ENCODE measurements around the gene CFAP45. TPM values are rescaled to one million over a fixed set of nuclear protein-coding genes. Genes with fewer than 3 reads are reported as not detected.

The CFAP45 gene
- polyA plus RNA-seq, 3 donors, result 0.12 to 1.0 TPM; not detected in 1

GRCh38 chr1:159916242-159917051, 16.5 kb upstream of the CFAP45 start:
- peaks cover 12 to 21% of the 10 kb centered on the region in 2 donors for H3K4me1 ChIP-seq (ENCODE audit: control insufficient read depth in 1 of 2, insufficient read depth in 2 of 2, low read length in 2 of 2)
- no peak for DNase-seq
- intact Hi-C loops (cut with micrococcal nuclease), result no loop called here
- 91% methylated on average over 4 of the region's 9 CpGs for WGBS (ENCODE audit: insufficient coverage)
- no peak overlapping the region for H3K4me2 ChIP-seq (replicated peaks; ENCODE audit: extremely low read depth, low read length, poor library complexity, severe bottlenecking)
- Mint-ChIP-seq H3K9me3 (no peaks in the 10 kb centered on the region), H3K27ac (peak overlapping the region in 5 of 7 donors; percentile 67 to 73 (median 71)), H3K4me3 (no peak overlapping the region), H3K36me3 (peaks cover 75 to 80% of the 10 kb centered on the region in 2 donors), H3K4me1 (peaks cover 26% of the 10 kb centered on the region), H3K27me3 (ENCODE audit: low read depth in 3 of 3) (peaks cover 1 to 2% (median 1%) of the 10 kb centered on the region in 3 donors)
- H3K27me3 ChIP-seq (ENCODE audit: control insufficient read depth in 2 of 2, insufficient read depth in 2 of 2, low read length in 2 of 2), result no peaks in the 10 kb centered on the region
- no peak for TF ChIP-seq CTCF (IDR thresholded peaks at IDR 0.05)
- H3K79me2 ChIP-seq (ENCODE audit: insufficient read depth, low read length), result peaks cover 25% of the 10 kb centered on the region
- no peaks in the 10 kb centered on the region for H3K9me3 ChIP-seq (replicated peaks in 1 of 2; ENCODE audit: control insufficient read depth in 1 of 2, insufficient read depth in 1 of 2, low read length in 2 of 2)
- peaks cover 47 to 64% of the 10 kb centered on the region in 2 donors for H3K36me3 ChIP-seq (replicated peaks in 1 of 2; ENCODE audit: control insufficient read depth in 1 of 2, insufficient read depth in 2 of 2, low read length in 2 of 2)
- H3K4me3 ChIP-seq (replicated peaks in 1 of 3; ENCODE audit: low read depth in 2 of 3, low read length in 3 of 3), result no peak overlapping the region
- H3K9ac ChIP-seq (ENCODE audit: insufficient read depth, low read length, poor library complexity, severe bottlenecking), result no peak overlapping the region
- no peak overlapping the region for H2AFZ ChIP-seq (ENCODE audit: insufficient read depth, low read depth, low read length, poor library complexity, severe bottlenecking)
- H4K20me1 ChIP-seq (ENCODE audit: insufficient read depth, low read length), result peaks cover 39% of the 10 kb centered on the region
- peak overlapping the region; percentile 9 to 43 for H3K27ac ChIP-seq (ENCODE audit: low read depth in 1 of 2, low read length in 2 of 2)

- TF ChIP-seq CTCF (IDR thresholded peaks at IDR 0.05), result no peak
- H3K36me3 ChIP-seq (replicated peaks in 1 of 2; ENCODE audit: control insufficient read depth in 1 of 2, insufficient read depth in 2 of 2, low read length in 2 of 2), result peaks cover 46 to 60% of the 10 kb centered on the region in 2 donors
Measured at GRCh38 chr1:159915571-159916241, 15.7 kb upstream of the CFAP45 start.

More at GRCh38 chr1:159915571-159916241, 15.7 kb upstream of the CFAP45 start:
- intact Hi-C loops (cut with micrococcal nuclease), result no loop called here
- Histone ChIP-seq H3K9me3 (replicated peaks in 1 of 2; ENCODE audit: control insufficient read depth in 1 of 2, insufficient read depth in 1 of 2, low read length in 2 of 2) (no peaks in the 10 kb centered on the region), H3K79me2 (ENCODE audit: insufficient read depth, low read length) (peaks cover 17% of the 10 kb centered on the region), H4K20me1 (ENCODE audit: insufficient read depth, low read length) (peaks cover 35% of the 10 kb centered on the region), H3K4me2 (replicated peaks; ENCODE audit: extremely low read depth, low read length, poor library complexity, severe bottlenecking) (no peak overlapping the region), H3K4me3 (replicated peaks in 1 of 3; ENCODE audit: low read depth in 2 of 3, low read length in 3 of 3) (no peak overlapping the region), H3K9ac (ENCODE audit: insufficient read depth, low read length, poor library complexity, severe bottlenecking) (no peak overlapping the region), H2AFZ (ENCODE audit: insufficient read depth, low read depth, low read length, poor library complexity, severe bottlenecking) (no peak overlapping the region), H3K27me3 (ENCODE audit: control insufficient read depth in 2 of 2, insufficient read depth in 2 of 2, low read length in 2 of 2) (no peaks in the 10 kb centered on the region), H3K4me1 (ENCODE audit: control insufficient read depth in 1 of 2, insufficient read depth in 2 of 2, low read length in 2 of 2) (peaks cover 14 to 21% of the 10 kb centered on the region in 2 donors), H3K27ac (ENCODE audit: low read depth in 1 of 2, low read length in 2 of 2) (peak overlapping the region in 1 of 2 donors; percentile 20)
- Mint-ChIP-seq H3K27me3 (ENCODE audit: low read depth in 3 of 3) (peaks cover 1 to 2% (median 1%) of the 10 kb centered on the region in 3 donors), H3K4me1 (peaks cover 26% of the 10 kb centered on the region), H3K9me3 (no peaks in the 10 kb centered on the region), H3K4me3 (no peak overlapping the region), H3K27ac (peak overlapping the region in 6 of 7 donors; percentile 57 to 73 (median 67)), H3K36me3 (peaks cover 69 to 72% of the 10 kb centered on the region in 2 donors)
- no peak for DNase-seq
- WGBS (ENCODE audit: insufficient coverage), result 88% methylated on average over 2 of the region's 5 CpGs

Data from CD14-positive monocyte (primary cell).